HG02571 (cell line): ENCODE data around the gene GYPA.
"Not testable (repeated sequence)": the region's sequence is repeated elsewhere in the genome, so short reads cannot be mapped to it uniquely, and the experiment has no call there.

Experiments
- ATAC-seq: cut with Tn5 transposase; IDR thresholded peaks from one replicate; pipeline ENCODE4 v1.9.1; 2021; ENCODE audit warnings: mild to moderate bottlenecking, moderate library complexity; ENCODE audit not compliant: unreplicated experiment

Gene GYPA

DNA sequence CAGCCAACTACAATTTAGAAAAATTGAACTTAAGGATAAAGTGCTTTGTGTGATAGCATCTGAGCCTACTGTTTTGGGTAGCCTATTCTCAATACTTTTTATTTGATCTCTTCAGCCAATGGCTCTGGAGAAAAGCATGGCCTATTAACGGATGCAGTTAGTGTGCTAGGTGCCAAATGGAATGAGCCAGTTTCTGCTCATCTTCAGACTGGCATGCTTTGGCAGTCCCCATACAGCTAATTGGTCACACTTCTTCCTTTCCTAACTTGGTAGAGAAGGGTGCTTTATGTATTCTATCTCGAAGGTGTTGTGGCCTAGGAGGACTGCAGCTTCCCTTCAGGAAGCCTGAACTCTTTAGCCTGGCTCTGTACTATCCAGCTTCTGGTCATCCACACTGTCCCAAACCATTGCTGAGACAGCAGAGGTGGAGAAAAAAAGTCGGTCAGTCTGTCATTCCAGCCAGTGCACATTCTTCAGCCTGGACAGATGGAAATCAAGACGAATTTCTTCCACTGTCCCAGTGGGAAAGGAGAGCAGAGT, 11.1 kb downstream of the GYPA start:
- ATAC-seq: not testable (repeated sequence)

- not testable (repeated sequence) for ATAC-seq
Observed at GRCh38 chr4:144128709-144129320, 11.7 kb downstream of the GYPA start.

GRCh38 chr4:144125109-144125508, 15.4 kb downstream of the GYPA start:
- ATAC-seq: not testable (repeated sequence)

GRCh38 chr4:144123982-144124635, 16.4 kb downstream of the GYPA start:
- ATAC-seq: not testable (repeated sequence)

DNA sequence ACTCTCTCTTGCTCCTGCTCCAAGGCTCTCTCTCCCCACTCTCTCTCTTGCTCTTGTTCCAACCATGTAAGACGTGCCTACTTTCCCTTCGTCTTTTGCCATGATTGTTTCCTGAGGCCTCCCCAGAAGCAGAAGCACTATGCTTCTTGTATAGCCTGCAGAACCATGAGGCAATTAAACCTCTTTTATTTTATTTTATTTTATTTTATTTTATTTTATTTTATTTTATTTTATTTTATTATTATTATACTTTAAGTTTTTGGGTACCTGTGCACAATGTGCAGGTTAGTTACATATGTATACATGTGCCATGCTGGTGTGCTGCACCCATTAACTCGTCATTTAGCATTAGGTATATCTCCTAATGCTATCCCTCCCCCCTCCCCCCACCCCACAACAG, 17.2 kb downstream of the GYPA start:
- not testable (repeated sequence) for ATAC-seq

DNA sequence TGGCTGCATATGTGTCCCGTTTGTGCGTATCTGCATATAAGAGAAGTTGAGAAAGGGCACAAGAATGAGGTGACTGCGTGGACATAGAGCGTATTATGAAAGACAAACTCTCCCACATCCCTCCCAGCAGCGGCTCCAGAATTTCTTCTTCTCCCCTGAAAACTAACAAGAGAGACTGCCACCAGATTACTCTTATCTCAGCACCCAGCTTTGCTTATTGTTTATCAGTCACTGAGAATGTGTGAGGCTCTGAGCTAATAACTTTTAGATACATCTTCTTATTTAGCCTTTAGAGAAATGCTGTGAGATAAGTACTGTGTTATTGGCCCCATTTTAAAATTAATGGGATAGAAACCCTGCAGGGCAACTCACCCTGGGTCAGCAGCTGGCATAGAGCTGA, 20.8 kb downstream of the GYPA start:
- ATAC-seq: not testable (repeated sequence)

- ATAC-seq: no peak
Observed at GRCh38 chr4:144115519-144115918, 25.0 kb downstream of the GYPA start.

- no peak for ATAC-seq
Observed at GRCh38 chr4:144113546-144113945, 27.0 kb downstream of the GYPA start.

DNA sequence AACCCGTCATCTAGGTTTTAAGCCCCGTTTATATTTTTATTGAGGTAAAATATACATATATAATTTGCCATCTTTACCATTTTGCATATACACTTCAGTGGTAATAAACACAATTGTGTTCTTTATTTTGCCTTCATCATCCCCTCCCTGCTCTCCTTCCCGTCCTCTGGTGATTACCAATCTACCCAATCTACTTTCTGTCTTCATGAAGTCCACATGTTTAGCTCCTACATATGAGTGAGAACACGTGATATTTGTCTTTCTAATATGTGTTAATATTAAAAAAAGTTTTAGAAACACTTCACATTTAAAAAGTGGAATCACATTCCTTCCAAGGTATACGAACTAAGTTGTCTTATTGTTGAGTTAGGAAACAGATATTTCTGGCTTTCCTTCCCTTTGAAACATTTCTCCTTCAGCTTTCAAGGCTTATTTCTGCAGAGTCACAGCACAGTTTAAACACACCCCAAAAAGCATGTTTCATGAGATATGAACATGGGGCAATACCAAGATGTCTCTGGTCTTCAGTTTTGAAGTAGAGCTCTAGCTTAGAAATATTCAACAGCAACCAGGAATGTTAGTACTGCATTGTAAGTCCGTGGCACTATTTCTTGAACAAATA, 35.9 kb downstream of the GYPA start:
- no peak for ATAC-seq

GRCh38 chr4:144097776-144098175, 42.7 kb downstream of the GYPA start:
- ATAC-seq: not testable (repeated sequence)

DNA sequence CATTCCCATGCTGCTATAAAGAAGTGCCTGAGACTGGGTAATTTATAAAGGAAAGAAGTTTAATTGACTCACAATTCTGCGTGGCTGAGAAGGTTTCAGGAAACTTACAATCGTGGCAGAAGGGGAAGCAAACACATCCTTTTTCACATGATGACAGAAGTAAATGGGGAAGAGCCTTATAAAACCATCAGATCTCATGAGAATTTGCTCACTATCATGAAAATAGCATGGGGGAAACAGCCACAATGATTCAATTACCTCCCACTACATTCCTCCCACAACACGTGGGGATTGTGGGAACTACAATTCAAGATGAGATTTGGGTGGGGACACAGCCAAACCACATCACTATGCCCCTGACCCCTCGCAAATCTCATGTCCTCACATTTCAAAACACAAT, 46.5 kb downstream of the GYPA start:
- ATAC-seq: not testable (repeated sequence)

- ATAC-seq: not testable (repeated sequence)
Observed at GRCh38 chr4:144091181-144091580, 49.3 kb downstream of the GYPA start.

GRCh38 chr4:144090744-144091143, 49.8 kb downstream of the GYPA start:
- no peak for ATAC-seq

DNA sequence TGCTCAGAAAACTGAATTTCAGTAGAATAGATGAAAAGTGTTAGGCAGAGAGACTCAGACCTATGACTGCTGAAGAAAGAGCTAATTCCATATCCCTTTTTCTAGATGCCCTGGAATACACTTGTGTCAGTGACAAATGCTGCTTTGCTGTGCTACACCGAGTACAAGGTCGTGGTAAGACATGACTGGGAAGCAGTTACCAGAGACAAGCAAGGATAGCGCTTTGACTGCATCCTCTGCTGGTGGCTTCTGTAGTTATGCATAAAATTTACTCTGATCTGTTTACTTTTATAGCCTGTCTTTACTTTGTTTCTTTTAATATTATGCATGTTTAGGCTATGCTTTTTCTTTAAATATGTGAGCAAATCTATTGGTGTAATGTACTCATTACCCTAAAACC, 58.5 kb downstream of the GYPA start:
- ATAC-seq: not testable (repeated sequence)

GRCh38 chr4:144080135-144080534, 60.4 kb downstream of the GYPA start:
- not testable (repeated sequence) for ATAC-seq

- not testable (repeated sequence) for ATAC-seq
Observed at GRCh38 chr4:144078746-144079145, 61.8 kb downstream of the GYPA start.

- ATAC-seq: not testable (repeated sequence)
Observed at GRCh38 chr4:144061556-144061955, 79.0 kb downstream of the GYPA start.

GRCh38 chr4:144060234-144060859, 80.2 kb downstream of the GYPA start:
- ATAC-seq: not testable (repeated sequence)
